Measurements from ENCODE around the gene TLCD4. TPM values are rescaled to one million over a fixed set of nuclear protein-coding genes. Genes with fewer than 3 reads are reported as not detected.

TLCD4 gene
- total and polyA plus RNA-seq, 10 of the 15 experiments (the other 5 are each of a cell fraction or from before 2014, with no cell fraction given) = under 0.01 to 0.10 (median 0.04) TPM; not detected in 5

- FAIRE-seq (peak; percentile 90), ATAC-seq (peak; percentile 90), DNase-seq (ENCODE audit: low read depth, low spot score) (no peak)
- intact Hi-C loops (cut with micrococcal nuclease; ENCODE audit: unreplicated experiment) (loop anchor here (1.0 kb wide), 1 partner anchor 150 kb away; the partner anchor contains the start of gene RWDD3), in situ Hi-C loops (cut with MboI) (loop anchor here (5.0 kb wide), 1 partner anchor 153 kb away; no protein-coding TSS in a partner anchor)
- Histone ChIP-seq H3K4me1 (ENCODE audit: control insufficient read depth, insufficient read depth, low read length) (no peaks in the 10 kb centered on the region), H3K36me3 (ENCODE audit: control insufficient read depth in 2 of 2, insufficient read depth in 2 of 2, low read length in 1 of 2) (no peaks in the 10 kb centered on the region), H2AFZ (ENCODE audit: control insufficient read depth, low read depth, low read length) (no peak overlapping the region), H3K4me3 (no peak overlapping the region), H3K9me3 (replicated peaks; ENCODE audit: control insufficient read depth, insufficient read depth, low read length) (no peaks in the 10 kb centered on the region), H3K79me2 (ENCODE audit: control insufficient read depth, insufficient read depth, low read length) (no peaks in the 10 kb centered on the region), H4K20me1 (ENCODE audit: control insufficient read depth, insufficient read depth) (no peaks in the 10 kb centered on the region), H3K4me2 (ENCODE audit: control insufficient read depth, insufficient read depth) (no peak overlapping the region), H3K27ac (ENCODE audit: control insufficient read depth, insufficient read depth) (no peak overlapping the region), H3K9ac (ENCODE audit: control insufficient read depth, insufficient read depth, low read length) (no peak overlapping the region), H3K27me3 (replicated peaks in 1 of 2; ENCODE audit: control insufficient read depth in 2 of 2, insufficient read depth in 2 of 2, low read length in 1 of 2) (peaks cover 0 to 2% of the 10 kb centered on the region in 2 experiments; a peak in 1 of 4 replicates)
- TF ChIP-seq, protein P1, sequence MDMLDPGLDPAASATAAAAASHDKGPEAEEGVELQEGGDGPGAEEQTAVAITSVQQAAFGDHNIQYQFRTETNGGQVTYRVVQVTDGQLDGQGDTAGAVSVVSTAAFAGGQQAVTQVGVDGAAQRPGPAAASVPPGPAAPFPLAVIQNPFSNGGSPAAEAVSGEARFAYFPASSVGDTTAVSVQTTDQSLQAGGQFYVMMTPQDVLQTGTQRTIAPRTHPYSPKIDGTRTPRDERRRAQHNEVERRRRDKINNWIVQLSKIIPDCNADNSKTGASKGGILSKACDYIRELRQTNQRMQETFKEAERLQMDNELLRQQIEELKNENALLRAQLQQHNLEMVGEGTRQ (IDR thresholded peaks at IDR 0.05; ENCODE audit: borderline replicate concordance, low read depth, low read length) = no peak
- TF ChIP-seq RUNX3 (IDR thresholded peaks at IDR 0.05; ENCODE audit: low read length) (no peak), NR2C1 (IDR thresholded peaks at IDR 0.05) (no peak), YBX1 (IDR thresholded peaks at IDR 0.05) (no peak), HDAC2 (IDR thresholded peaks at IDR 0.05) (no peak), POU2F2 (IDR thresholded peaks at IDR 0.05; ENCODE audit: borderline replicate concordance, low read depth, low read length) (no peak), CTCF (IDR thresholded peaks at IDR 0.05 in 2 of 3, conservative IDR thresholded peaks at IDR 0.05 in 1 of 3; ENCODE audit: control insufficient read depth in 2 of 3, extremely low read depth in 1 of 3, insufficient read depth in 1 of 3, low read depth in 3 of 3, low read length in 3 of 3) (peak; percentile 63 to 80 (median 78)), BCL11A (IDR thresholded peaks at IDR 0.05; ENCODE audit: low read depth, low read length) (no peak), ZNF24 (IDR thresholded peaks at IDR 0.05) (no peak), MEF2B (IDR thresholded peaks at IDR 0.05; ENCODE audit: partially characterized antibody, poor library complexity, severe bottlenecking) (no peak), SUPT20H (IDR thresholded peaks at IDR 0.05; ENCODE audit: borderline replicate concordance, control insufficient read depth, low read depth, low read length) (no peak), SMC3 (IDR thresholded peaks at IDR 0.05; ENCODE audit: borderline replicate concordance, low read length) (peak; percentile 74; the same call in 1 of the 2 replicates), RAD21 (IDR thresholded peaks at IDR 0.05; ENCODE audit: insufficient read depth, low read depth, low read length) (peak; percentile 65), NFYA (IDR thresholded peaks at IDR 0.05; ENCODE audit: borderline replicate concordance, low read depth, low read length) (no peak)
- SMC1A ChIA-PET (ENCODE audit: uncharacterized antibody, unreplicated experiment) = interaction anchor here (0.9 to 2.7 kb wide), 8 partner anchors 9 to 230 kb away, joined by 3 to 14 read pairs (median 5); partner anchors contain the start of genes ALG14 and RWDD3
- CTCF ChIA-PET = interaction anchor here (0.7 to 4.0 kb wide), 23 partner anchors 9 to 229 kb away, joined by 3 to 44 read pairs (median 4); partner anchors contain the start of genes ALG14 and RWDD3
- BruUV-seq (replicated peaks) = no TSS peak
- POLR2A ChIA-PET = no interaction called here
- RAD21 ChIA-PET (ENCODE audit: unreplicated experiment) = interaction anchor here (1.0 to 2.7 kb wide), 4 partner anchors 11 to 149 kb away, joined by 3 to 32 read pairs (median 4); partner anchors contain the start of genes ALG14 and RWDD3
- 35% methylated on average over 8 of the region's 8 CpGs for WGBS (ENCODE audit: insufficient coverage, insufficient replicate concordance, low lambda C conversion rate, missing lambda C conversion rate)
These were observed 32.6 kb upstream of the TLCD4 start for GRCh38 chr1:95084317-95085176.

Data from GM12878 (cell line).